Epithelial cell of prostate (primary cell): ENCODE measurements around the gene KLHL29.
A peak's percentile ranks its signal among the peaks of the same experiment; 100 is the strongest.

ENCODE experiments used
- DNase-seq: peaks from one replicate; pipeline ENCODE4 v3.0.0-alpha.2; 2011; ENCODE audit warnings: low read depth, low spot score
- H3K27ac ChIP-seq: fragments of 450-650 bp; 2 replicates; pipeline ENCODE4 v1.5.1; 2017; ENCODE audit warnings: mild to moderate bottlenecking

Gene KLHL29

GRCh38 chr2:23559561-23560239 is 174.7 kb downstream of the KLHL29 start:
- H3K27ac ChIP-seq, result no peak overlapping the region
- DNase-seq, result no peak

GRCh38 chr2:23561088-23561487 is 176.1 kb downstream of the KLHL29 start:
- no peak overlapping the region for H3K27ac ChIP-seq
- no peak for DNase-seq

DNA sequence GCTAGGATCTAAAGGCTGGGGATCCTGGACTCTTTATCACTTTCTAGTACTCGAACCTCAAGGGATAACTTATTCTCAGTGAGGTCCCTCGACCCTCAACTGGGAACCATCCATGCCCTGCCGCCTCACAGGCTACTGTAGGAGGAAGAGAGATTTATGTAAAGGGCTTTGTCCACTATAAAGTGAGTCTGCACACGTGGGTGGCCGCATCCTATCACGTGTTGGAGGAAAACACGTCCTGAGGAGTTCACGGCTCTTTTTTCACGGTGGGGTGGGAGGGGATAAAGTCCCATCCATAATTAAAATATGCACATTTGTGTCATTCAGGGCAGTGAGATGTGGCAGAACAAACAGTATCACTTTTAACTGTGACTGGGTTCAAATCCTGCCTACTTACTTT is 176.6 kb downstream of the KLHL29 start:
- no peak for DNase-seq
- no peak overlapping the region for H3K27ac ChIP-seq

DNA sequence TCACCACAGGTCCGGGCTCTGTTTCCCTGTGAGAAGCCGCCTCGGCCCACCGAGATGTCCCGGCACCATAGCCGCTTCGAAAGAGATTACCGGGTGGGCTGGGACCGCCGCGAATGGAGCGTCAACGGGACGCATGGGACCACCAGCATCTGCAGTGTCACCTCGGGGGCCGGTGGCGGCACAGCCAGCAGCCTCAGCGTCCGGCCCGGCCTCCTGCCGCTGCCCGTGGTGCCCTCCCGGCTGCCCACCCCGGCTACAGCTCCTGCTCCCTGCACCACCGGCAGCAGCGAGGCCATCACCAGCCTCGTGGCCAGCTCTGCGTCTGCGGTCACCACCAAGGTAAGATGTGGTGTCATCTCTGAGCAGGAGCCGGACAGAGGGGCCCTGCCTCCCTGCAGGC is 177.2 kb downstream of the KLHL29 start:
- DNase-seq, result no peak
- H3K27ac ChIP-seq, result no peak overlapping the region

GRCh38 chr2:23563151-23563550 is 178.2 kb downstream of the KLHL29 start:
- no peak overlapping the region for H3K27ac ChIP-seq
- DNase-seq, result no peak

- DNase-seq, result no peak
These were observed 179.0 kb downstream of the KLHL29 start for GRCh38 chr2:23563673-23564614.

GRCh38 chr2:23564615-23564960 is 179.6 kb downstream of the KLHL29 start:
- peak overlapping the region; percentile 45 for H3K27ac ChIP-seq
- DNase-seq, result no peak

More at GRCh38 chr2:23563673-23564614, 179.0 kb downstream of the KLHL29 start:
- H3K27ac ChIP-seq, result peak overlapping the region; percentile 45

- DNase-seq, result no peak
- no peak overlapping the region for H3K27ac ChIP-seq
These were observed 180.4 kb downstream of the KLHL29 start for GRCh38 chr2:23565374-23565773.

GRCh38 chr2:23565814-23566213 is 180.8 kb downstream of the KLHL29 start:
- H3K27ac ChIP-seq, result no peak overlapping the region

GRCh38 chr2:23566241-23567142 is 181.5 kb downstream of the KLHL29 start:
- no peak for DNase-seq
- no peak overlapping the region for H3K27ac ChIP-seq

More at GRCh38 chr2:23565814-23566213, 180.8 kb downstream of the KLHL29 start:
- no peak for DNase-seq

GRCh38 chr2:23567161-23567756 is 182.3 kb downstream of the KLHL29 start:
- no peak for DNase-seq

DNA sequence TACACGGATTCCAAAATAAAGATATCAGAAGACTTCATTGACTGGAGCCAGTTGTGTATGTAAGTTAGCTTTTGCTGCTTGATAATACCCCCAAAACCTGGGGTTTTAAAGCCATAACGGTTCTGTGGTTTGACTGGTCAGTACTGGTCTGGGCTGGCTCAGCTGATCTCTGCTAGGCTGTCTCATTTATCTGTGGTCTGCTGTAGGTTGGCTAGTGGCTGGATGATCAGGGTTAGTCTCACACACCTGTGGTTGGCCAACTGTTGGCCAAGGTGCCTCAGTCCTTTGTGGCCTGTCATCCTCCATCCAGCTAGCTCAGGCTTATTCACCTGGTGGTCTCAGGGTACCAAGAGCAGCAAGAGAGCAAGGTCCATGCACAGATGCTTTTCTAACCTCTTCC is 183.2 kb downstream of the KLHL29 start:
- no peak for DNase-seq
- no peak overlapping the region for H3K27ac ChIP-seq

More at GRCh38 chr2:23567161-23567756, 182.3 kb downstream of the KLHL29 start:
- H3K27ac ChIP-seq, result no peak overlapping the region

- no peak for DNase-seq
- no peak overlapping the region for H3K27ac ChIP-seq
These were observed 183.7 kb downstream of the KLHL29 start for GRCh38 chr2:23568626-23569190.

DNA sequence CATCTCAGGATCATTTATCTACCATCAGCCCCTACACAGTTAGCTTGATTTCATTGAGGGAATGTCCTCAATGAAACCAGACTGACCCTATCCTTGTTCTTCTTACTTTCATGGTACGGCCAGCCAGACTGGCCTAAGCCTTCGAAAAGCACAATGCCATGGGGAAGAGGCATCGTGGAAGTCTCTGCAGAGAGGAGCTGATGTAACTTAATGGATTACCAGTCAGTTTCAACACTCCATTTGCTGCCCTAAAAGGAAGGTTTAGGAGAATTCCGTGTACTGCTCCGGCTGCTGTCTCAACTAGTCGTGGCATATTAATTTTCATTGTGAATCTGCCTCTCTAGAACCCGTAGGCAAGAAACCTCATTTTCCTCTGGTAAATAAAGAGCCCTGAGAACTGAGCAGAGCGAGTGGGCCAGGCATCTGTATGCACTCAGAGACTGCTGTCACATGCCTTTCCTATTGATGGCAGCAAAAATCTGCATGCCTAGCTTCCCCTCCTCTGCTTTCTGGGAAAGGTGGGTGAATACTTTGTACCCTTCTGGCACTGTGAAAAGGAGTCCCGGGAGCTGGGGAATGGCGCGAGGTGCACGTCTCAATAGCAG is 184.9 kb downstream of the KLHL29 start:
- no peak overlapping the region for H3K27ac ChIP-seq
- DNase-seq, result no peak

DNA sequence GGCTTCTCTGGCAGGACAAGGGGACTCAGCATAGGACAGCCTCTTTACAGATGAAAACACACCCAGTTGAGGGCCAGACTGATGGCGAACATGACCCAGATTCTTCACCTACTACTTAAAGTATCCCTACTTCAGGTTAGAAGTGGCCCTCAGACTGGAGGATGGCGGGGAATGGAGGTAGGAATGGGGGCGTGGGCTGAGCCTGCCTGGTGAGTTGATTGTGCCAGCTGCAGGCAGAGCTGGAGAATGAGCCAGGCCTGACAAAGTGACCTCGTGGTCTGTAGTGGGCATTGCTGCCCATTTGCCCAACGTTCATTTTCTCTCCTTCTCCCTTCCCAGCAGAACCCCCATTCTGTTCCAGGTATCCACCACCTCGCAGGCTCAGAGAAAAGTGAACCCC is 186.1 kb downstream of the KLHL29 start:
- H3K27ac ChIP-seq, result no peak overlapping the region

GRCh38 chr2:23571527-23572282 is 186.7 kb downstream of the KLHL29 start:
- DNase-seq, result no peak

More for the DNA sequence above, 186.1 kb downstream of the KLHL29 start:
- no peak for DNase-seq

DNA sequence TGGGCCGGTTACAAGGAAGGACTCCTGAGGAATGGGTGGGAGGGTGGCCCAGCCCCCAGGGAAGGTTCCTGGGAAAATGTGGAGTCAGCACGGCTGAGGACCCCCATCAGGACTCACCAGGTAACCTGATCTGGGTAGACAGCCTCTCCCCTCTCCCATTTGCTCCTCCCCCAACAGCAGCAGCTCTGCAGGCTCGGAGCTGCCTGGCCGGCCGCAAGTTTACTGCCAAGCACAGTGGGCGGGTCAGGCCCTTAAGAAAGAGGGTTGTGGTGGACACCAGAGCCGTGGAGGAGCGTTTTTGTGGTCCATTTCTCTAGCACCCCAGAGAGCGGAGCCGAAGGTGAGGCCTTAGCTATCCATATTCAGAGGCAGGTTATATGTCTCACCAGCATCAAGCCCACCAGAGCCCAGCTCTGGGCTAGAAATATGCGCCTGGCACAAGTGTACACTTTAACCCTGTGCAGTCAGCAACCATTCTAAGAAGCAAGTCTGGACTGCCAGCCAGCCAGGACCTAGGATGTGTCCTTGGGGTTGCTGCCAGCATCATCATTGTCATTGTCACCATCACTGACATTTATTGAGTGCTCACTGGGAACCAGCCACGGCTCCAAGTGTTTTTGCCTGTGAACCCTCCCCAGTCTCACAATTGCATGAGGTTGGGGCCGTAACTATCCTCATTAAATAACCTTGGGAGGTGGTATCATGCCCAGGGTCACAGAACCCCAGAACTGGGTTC is 190.1 kb downstream of the KLHL29 start:
- no peak overlapping the region for H3K27ac ChIP-seq
- DNase-seq, result no peak

More at GRCh38 chr2:23571527-23572282, 186.7 kb downstream of the KLHL29 start:
- no peak overlapping the region for H3K27ac ChIP-seq
